ENCODE measurements around the gene EFL1. TPM values are rescaled to one million over a fixed set of nuclear protein-coding genes. Genes with fewer than 3 reads are reported as not detected.
A peak's percentile ranks its signal among the peaks of the same experiment; 100 is the strongest.
"Not testable (repeated sequence)": the region's sequence is repeated elsewhere in the genome, so short reads cannot be mapped to it uniquely, and the experiment has no call there.

Gene EFL1
- polyA plus RNA-seq, 1 of the 3 experiments (the other 2 are of a cell fraction): 12.3 TPM

GRCh38 chr15:82282386-82282785 is 19.9 kb upstream of the EFL1 start:
- H3K4me1 ChIP-seq (ENCODE audit: control insufficient read depth in 1 of 2, insufficient read depth in 2 of 2, low read depth in 1 of 2, low read length in 1 of 2); H3K27ac ChIP-seq (ENCODE audit: low read depth in 2 of 2, low read length in 1 of 2); H3K27me3 ChIP-seq (ENCODE audit: insufficient read depth); H3K36me3 ChIP-seq (replicated peaks in 1 of 2; ENCODE audit: control insufficient read depth in 1 of 2, insufficient read depth in 2 of 2, low read length in 1 of 2); H3F3A ChIP-seq (replicated peaks; ENCODE audit: insufficient read depth); H4K20me1 ChIP-seq (ENCODE audit: insufficient read depth); H2AFZ ChIP-seq (ENCODE audit: low read depth); POLR2A ChIA-PET; H3K4me2 ChIP-seq; H3K4me3 ChIP-seq (ENCODE audit: low read depth in 2 of 2, low read length in 1 of 2); H3K79me2 ChIP-seq (ENCODE audit: insufficient read depth); H3K9ac ChIP-seq; DNase-seq; H3K9me3 ChIP-seq; H3K9me2 ChIP-seq: not testable (repeated sequence)
- CTCF ChIA-PET: interaction anchor here (0.8 kb wide), 1 partner anchor 16 kb away, joined by 3 read pairs; no protein-coding TSS in a partner anchor
- WGBS (ENCODE audit: low lambda C conversion rate): 69% methylated on average over 4 of the region's 4 CpGs

GRCh38 chr15:82281276-82281675 is 18.7 kb upstream of the EFL1 start:
- H3K36me3 ChIP-seq (replicated peaks in 1 of 2; ENCODE audit: control insufficient read depth in 1 of 2, insufficient read depth in 2 of 2, low read length in 1 of 2); H3K9ac ChIP-seq; POLR2A ChIA-PET; H3K4me2 ChIP-seq; H4K20me1 ChIP-seq (ENCODE audit: insufficient read depth); H3K79me2 ChIP-seq (ENCODE audit: insufficient read depth); H3K4me1 ChIP-seq (ENCODE audit: control insufficient read depth in 1 of 2, insufficient read depth in 2 of 2, low read depth in 1 of 2, low read length in 1 of 2); H3K27me3 ChIP-seq (ENCODE audit: insufficient read depth); H3K27ac ChIP-seq (ENCODE audit: low read depth in 2 of 2, low read length in 1 of 2); H3K9me2 ChIP-seq; H2AFZ ChIP-seq (ENCODE audit: low read depth); H3F3A ChIP-seq (replicated peaks; ENCODE audit: insufficient read depth); H3K4me3 ChIP-seq (ENCODE audit: low read depth in 2 of 2, low read length in 1 of 2); DNase-seq: not testable (repeated sequence)
- H3K9me3 ChIP-seq: peaks cover 13% of the 10 kb centered on the region
- CTCF ChIA-PET: interaction anchor here (1.0 to 1.8 kb wide), 3 partner anchors 30 to 876 kb away, joined by 3 to 4 read pairs (median 3); no protein-coding TSS in a partner anchor
- TF ChIP-seq, protein P1, sequence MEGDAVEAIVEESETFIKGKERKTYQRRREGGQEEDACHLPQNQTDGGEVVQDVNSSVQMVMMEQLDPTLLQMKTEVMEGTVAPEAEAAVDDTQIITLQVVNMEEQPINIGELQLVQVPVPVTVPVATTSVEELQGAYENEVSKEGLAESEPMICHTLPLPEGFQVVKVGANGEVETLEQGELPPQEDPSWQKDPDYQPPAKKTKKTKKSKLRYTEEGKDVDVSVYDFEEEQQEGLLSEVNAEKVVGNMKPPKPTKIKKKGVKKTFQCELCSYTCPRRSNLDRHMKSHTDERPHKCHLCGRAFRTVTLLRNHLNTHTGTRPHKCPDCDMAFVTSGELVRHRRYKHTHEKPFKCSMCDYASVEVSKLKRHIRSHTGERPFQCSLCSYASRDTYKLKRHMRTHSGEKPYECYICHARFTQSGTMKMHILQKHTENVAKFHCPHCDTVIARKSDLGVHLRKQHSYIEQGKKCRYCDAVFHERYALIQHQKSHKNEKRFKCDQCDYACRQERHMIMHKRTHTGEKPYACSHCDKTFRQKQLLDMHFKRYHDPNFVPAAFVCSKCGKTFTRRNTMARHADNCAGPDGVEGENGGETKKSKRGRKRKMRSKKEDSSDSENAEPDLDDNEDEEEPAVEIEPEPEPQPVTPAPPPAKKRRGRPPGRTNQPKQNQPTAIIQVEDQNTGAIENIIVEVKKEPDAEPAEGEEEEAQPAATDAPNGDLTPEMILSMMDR (IDR thresholded peaks at IDR 0.05): peak; percentile 53
- TF ChIP-seq RAD21 (IDR thresholded peaks at IDR 0.05; ENCODE audit: low read length): peak; percentile 32; the same call in 1 of the 2 replicates

- POLR2A ChIA-PET: no interaction called here
- Histone ChIP-seq H3K27ac (ENCODE audit: low read depth in 2 of 2, low read length in 1 of 2) (no peak overlapping the region), H3F3A (replicated peaks; ENCODE audit: insufficient read depth) (no peaks in the 10 kb centered on the region), H3K9me3 (peaks cover 19% of the 10 kb centered on the region), H4K20me1 (ENCODE audit: insufficient read depth) (no peaks in the 10 kb centered on the region), H3K4me1 (ENCODE audit: control insufficient read depth in 1 of 2, insufficient read depth in 2 of 2, low read depth in 1 of 2, low read length in 1 of 2) (no peaks in the 10 kb centered on the region), H3K27me3 (ENCODE audit: insufficient read depth) (no peaks in the 10 kb centered on the region), H3K4me2 (no peak overlapping the region), H3K36me3 (replicated peaks in 1 of 2; ENCODE audit: control insufficient read depth in 1 of 2, insufficient read depth in 2 of 2, low read length in 1 of 2) (no peaks in the 10 kb centered on the region), H3K79me2 (ENCODE audit: insufficient read depth) (no peaks in the 10 kb centered on the region), H3K4me3 (ENCODE audit: low read depth in 2 of 2, low read length in 1 of 2) (no peak overlapping the region), H3K9ac (no peak overlapping the region), H3K9me2 (no peaks in the 10 kb centered on the region), H2AFZ (ENCODE audit: low read depth) (no peak overlapping the region)
- DNase-seq: no peak
- CTCF ChIA-PET: no interaction called here
- no peak for TF ChIP-seq GATA2 (CRISPR knock-in tag; IDR thresholded peaks at IDR 0.05)
- no peak for TF ChIP-seq FOXM1 (IDR thresholded peaks at IDR 0.05; ENCODE audit: low read depth)
- no peak for TF ChIP-seq MAX (IDR thresholded peaks at IDR 0.05; ENCODE audit: low read depth)
- no peak for TF ChIP-seq NFIC (IDR thresholded peaks at IDR 0.05; ENCODE audit: borderline replicate concordance)
- no peak for TF ChIP-seq TEAD4 (IDR thresholded peaks at IDR 0.05; ENCODE audit: borderline replicate concordance, insufficient read depth)
Measured at GRCh38 chr15:82275410-82275809, 12.9 kb upstream of the EFL1 start.
